ENCODE data around the gene P2RY2.

The P2RY2 gene

GRCh38 chr11:73218106-73218829, at the start of gene P2RY2:
Gene P2RY2, plus strand, starts transcription at chr11:73218281. Its CDS starts 15,879 bp downstream, at chr11:73234160.
- peak; percentile 10 for DNase-seq (ENCODE audit: low read depth)

DNA sequence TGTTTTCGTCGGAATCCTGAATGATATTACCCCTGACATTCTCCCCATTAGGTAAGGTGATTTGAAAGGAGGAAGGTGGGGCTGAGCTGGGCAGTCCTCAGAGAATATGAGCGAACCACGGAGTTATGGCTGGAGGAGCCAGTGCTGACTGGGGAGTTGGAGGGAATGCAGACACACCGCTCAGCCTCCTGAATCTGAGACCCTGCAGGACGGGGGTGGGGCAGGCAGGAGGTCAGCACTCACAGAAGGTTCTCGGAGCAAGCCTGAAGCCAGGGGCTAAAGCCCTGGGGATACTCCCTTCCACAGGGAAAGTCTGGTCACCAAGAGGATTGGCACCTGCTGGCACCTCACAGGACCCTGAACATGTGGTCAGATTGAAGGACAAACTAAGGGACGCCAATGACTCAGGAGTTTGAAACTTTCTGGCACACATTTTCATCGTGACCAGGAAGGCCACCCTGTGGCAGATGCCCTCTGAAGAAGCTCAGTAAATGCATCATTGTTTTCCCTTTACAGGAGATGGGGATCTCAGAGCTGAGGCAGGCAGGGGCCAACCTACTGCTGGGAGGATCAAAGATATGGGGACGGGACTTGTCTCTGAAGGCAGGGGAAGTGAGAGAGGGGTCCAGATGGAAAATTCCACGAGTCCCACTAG, 49.0 kb upstream of the P2RY2 start:
- DNase-seq (ENCODE audit: low read depth), result no peak

- DNase-seq (ENCODE audit: low read depth), result no peak
Observed at GRCh38 chr11:73170140-73170539, 47.9 kb upstream of the P2RY2 start.

DNA sequence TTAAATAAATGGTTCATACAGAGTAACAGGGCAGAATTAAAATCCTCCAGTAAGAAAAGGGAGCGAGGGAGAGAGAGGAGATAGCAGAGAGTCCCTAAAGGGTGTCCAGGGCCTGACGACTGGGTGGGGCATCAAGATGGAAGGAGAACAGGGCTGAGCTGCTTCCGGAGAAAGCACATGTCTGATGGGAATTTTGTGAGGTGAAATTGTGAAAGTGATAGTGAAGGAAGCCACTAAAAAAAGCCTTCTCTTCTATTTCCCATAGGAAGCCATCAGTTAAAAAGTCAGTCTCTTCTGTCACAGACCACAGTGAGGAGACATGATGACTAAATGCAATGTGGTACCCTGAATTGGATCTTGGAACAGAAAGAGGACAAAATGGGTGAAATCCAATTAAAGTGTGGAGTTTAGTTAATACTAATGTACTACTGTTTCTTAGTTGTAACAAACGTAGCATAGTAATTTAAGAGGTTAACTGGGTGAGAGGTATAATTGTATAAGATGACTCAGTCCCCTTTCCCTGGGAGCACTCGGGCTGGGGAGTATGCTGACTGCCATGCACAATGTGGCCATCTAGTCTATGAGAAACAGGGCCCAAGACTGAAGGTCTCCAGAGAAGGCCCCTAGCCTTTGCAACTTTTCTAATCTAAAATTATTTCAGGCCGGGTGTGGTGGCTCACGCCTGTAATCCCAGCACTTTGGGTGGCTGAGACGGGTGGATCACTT, 46.5 kb upstream of the P2RY2 start:
- DNase-seq (ENCODE audit: low read depth), result no peak

GRCh38 chr11:73172992-73173656, 45.0 kb upstream of the P2RY2 start:
- no peak for DNase-seq (ENCODE audit: low read depth)

GRCh38 chr11:73173755-73174494, 44.2 kb upstream of the P2RY2 start:
- no peak for DNase-seq (ENCODE audit: low read depth)

GRCh38 chr11:73174495-73174791, 43.6 kb upstream of the P2RY2 start:
- no peak for DNase-seq (ENCODE audit: low read depth)

GRCh38 chr11:73175551-73176144, 42.4 kb upstream of the P2RY2 start:
- DNase-seq (ENCODE audit: low read depth), result no peak

GRCh38 chr11:73176145-73176873, 41.8 kb upstream of the P2RY2 start:
- no peak for DNase-seq (ENCODE audit: low read depth)

DNA sequence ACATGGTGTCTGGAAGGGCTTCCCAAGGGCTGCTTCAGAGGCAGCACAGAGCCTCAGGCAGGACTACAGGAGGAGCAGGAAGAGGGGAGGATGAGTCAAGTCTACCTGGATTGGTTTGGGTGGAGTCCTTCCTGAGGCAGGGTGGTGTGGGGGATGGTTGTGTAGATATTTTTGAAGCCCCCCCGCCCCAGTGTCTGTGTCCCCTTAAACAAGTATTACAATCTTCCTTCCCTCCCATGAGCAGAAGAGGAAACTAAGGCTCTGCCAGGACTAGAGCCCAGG, 41.3 kb upstream of the P2RY2 start:
- no peak for DNase-seq (ENCODE audit: low read depth)

- DNase-seq (ENCODE audit: low read depth), result no peak
Observed at GRCh38 chr11:73177380-73177777, 40.7 kb upstream of the P2RY2 start.

DNA sequence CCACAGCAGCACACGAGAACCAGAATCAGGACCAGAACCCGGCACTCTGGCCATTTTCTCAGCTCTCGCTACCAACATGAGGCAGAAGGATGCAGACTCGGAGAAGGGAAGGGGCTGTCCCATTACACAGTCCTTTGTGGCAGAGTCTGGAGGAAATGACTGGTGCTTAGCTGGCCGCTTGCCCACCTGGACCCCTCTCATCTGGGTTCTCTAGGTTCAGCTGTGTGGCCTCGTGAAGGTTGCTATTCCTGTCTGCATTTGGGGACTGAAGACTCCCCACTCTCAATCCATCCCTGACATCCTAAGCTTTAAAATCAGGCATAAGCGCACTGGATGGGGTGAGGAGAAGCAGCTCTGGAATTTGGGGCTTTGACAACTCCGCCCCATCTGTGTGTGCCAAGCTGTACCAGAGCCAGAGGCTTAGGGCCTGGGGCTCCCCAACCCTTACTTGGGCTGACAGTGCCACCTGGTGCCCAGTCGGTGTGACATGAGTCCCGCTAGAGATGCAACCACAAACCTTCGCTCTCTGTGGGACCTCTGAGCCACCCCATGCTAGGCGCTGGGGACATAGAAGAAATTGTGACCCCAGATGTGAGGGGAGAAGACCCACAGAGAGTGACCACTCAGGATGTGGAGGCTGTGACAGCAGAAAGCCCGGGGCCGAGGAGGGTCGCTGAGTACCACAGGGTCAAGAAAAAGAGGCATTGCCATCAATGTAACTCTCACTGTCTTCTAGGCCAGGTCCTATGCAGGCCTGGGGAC, 40.1 kb upstream of the P2RY2 start:
- DNase-seq (ENCODE audit: low read depth), result peak; percentile 24

DNA sequence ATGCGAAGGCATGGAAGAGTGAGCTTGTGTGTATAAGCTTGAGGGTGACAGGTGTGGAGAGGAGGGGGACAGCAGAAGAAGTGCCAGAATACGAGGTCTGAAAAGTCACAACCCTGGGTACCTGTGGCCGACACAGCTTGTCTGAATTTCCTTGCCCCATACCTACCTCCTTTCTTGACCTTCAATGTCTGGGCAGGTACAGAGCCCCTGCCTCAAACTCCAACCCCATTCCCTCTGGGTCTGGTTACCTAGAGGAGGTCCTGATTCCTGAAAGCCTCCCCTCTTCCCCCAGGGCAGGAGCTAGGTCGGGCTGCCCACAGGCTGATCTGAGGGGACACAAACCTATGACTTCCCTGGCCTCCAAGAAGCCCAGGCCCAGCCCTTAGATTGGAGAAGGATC, 39.4 kb upstream of the P2RY2 start:
- no peak for DNase-seq (ENCODE audit: low read depth)

DNA sequence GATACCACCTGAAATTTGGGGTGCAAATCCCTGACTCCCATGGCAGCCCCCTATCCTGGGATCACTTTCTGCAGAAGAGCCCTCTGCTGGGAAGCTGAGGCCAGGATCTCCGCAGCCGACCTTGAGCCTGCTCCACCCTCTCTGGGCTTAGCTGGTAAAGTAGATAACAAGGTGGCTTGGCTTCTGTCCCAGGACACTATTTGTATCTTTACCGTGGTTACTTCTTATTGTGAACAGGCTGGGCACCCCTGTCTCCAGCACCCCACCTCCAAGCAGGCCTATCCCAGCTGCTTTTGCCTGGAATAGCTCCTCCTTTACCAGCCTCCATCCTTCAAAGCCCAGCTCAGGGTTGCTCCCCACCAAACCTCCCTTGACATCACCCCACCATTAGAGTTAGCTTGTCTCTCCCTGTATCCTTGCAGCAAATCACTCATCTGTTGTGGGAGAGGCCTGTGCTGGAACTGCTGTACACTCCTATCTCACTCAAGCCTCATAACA, 35.2 kb upstream of the P2RY2 start:
- no peak for DNase-seq (ENCODE audit: low read depth)

DNA sequence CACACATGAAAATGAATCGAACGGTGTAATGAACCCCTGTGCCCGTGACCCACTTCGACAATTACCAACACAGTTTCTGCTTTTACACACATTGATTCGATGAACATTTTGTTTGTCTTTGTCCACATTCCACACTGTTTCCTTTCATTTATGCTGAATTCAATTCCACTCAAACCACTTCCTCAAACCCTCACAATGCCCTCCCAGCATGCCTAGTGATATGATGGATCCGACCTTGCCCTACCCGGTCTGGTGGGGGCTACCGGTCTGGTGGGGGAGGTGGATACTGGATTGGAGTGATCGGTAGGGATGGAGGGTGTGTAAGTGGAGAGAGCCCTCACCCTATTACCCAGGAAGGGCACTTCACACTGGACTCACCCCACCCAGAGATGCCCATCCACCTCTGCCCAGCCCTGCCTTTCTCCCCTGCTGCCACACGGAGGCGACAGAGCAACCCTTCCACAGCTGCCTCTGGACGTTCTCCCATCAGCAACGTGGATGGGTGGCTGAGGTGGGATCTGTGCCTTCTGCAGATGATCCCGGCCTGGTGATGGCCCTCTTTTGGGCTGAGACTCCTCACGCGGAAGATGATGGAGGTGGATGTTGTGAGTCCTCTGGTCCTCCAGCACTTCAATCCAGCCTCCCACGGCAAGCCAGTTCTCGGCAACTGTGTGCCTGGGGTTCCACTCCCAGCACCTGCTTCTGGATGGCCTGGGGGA, 33.0 kb upstream of the P2RY2 start:
- DNase-seq (ENCODE audit: low read depth), result peak; percentile 13

- DNase-seq (ENCODE audit: low read depth), result no peak
Observed at GRCh38 chr11:73185680-73186293, 32.3 kb upstream of the P2RY2 start.

GRCh38 chr11:73186294-73186850, 31.7 kb upstream of the P2RY2 start:
- DNase-seq (ENCODE audit: low read depth), result no peak

- DNase-seq (ENCODE audit: low read depth), result no peak
Observed at GRCh38 chr11:73186886-73187285, 31.2 kb upstream of the P2RY2 start.

- no peak for DNase-seq (ENCODE audit: low read depth)
Observed at GRCh38 chr11:73187854-73188253, 30.2 kb upstream of the P2RY2 start.
